Measurements from ENCODE around the gene MLLT3.

The MLLT3 gene

GRCh38 chr9:20622330-20623020 lies at the start of gene MLLT3:
Gene MLLT3, minus strand, starts transcription at chr9:20622499.
- TF ChIP-seq CTCF (IDR thresholded peaks at IDR 0.05; ENCODE audit: low read depth, low read length), result no peak
- H3K4me3 ChIP-seq (ENCODE audit: low read depth, low read length), result peak within 1 kb of the TSS; percentile 91
- peak; percentile 97 for DNase-seq (ENCODE audit: low read depth, low spot score)
- in situ Hi-C loops (cut with HindIII; ENCODE audit: low sequenced_read_pairs), result no loop called here

- TF ChIP-seq CTCF (IDR thresholded peaks at IDR 0.05; ENCODE audit: low read depth, low read length), result no peak
- DNase-seq (ENCODE audit: low read depth, low spot score), result no peak
- no peak overlapping the region for H3K4me3 ChIP-seq (ENCODE audit: low read depth, low read length)
- in situ Hi-C loops (cut with HindIII; ENCODE audit: low sequenced_read_pairs), result no loop called here
These were observed 49.3 kb upstream of the MLLT3 start for GRCh38 chr9:20671635-20672034.

- DNase-seq (ENCODE audit: low read depth, low spot score), result no peak
- no peak for TF ChIP-seq CTCF (IDR thresholded peaks at IDR 0.05; ENCODE audit: low read depth, low read length)
- no peak overlapping the region for H3K4me3 ChIP-seq (ENCODE audit: low read depth, low read length)
- in situ Hi-C loops (cut with HindIII; ENCODE audit: low sequenced_read_pairs), result no loop called here
These were observed 48.1 kb upstream of the MLLT3 start for GRCh38 chr9:20670395-20670794.

- TF ChIP-seq CTCF (IDR thresholded peaks at IDR 0.05; ENCODE audit: low read depth, low read length), result no peak
- in situ Hi-C loops (cut with HindIII; ENCODE audit: low sequenced_read_pairs), result no loop called here
- no peak overlapping the region for H3K4me3 ChIP-seq (ENCODE audit: low read depth, low read length)
- DNase-seq (ENCODE audit: low read depth, low spot score), result no peak
These were observed 42.2 kb upstream of the MLLT3 start for GRCh38 chr9:20664501-20664900.

GRCh38 chr9:20663133-20663532 lies 40.8 kb upstream of the MLLT3 start:
- in situ Hi-C loops (cut with HindIII; ENCODE audit: low sequenced_read_pairs), result no loop called here
- no peak for TF ChIP-seq CTCF (IDR thresholded peaks at IDR 0.05; ENCODE audit: low read depth, low read length)
- DNase-seq (ENCODE audit: low read depth, low spot score), result no peak
- no peak overlapping the region for H3K4me3 ChIP-seq (ENCODE audit: low read depth, low read length)

GRCh38 chr9:20662156-20662555 lies 39.9 kb upstream of the MLLT3 start:
- no peak for TF ChIP-seq CTCF (IDR thresholded peaks at IDR 0.05; ENCODE audit: low read depth, low read length)
- in situ Hi-C loops (cut with HindIII; ENCODE audit: low sequenced_read_pairs), result no loop called here
- no peak overlapping the region for H3K4me3 ChIP-seq (ENCODE audit: low read depth, low read length)
- DNase-seq (ENCODE audit: low read depth, low spot score), result no peak
